GM23248 (cell line): Measurements from ENCODE around the gene RFX3. TPM values are rescaled to one million over a fixed set of nuclear protein-coding genes. Genes with fewer than 3 reads are reported as not detected.
"Not testable (repeated sequence)": the region's sequence is repeated elsewhere in the genome, so short reads cannot be mapped to it uniquely, and the experiment has no call there.

ENCODE experiments used
- DNase-seq: peaks from one replicate; pipeline ENCODE4 v3.0.0-alpha.2; 2015
- H2AFZ ChIP-seq: fragments of 200-600 bp; sonication (generic); 2 replicates; pipeline ENCODE4 v1.6.1; 2016; ENCODE audit warnings: antibody characterized with exemption
- H3F3A ChIP-seq: fragments of 200-600 bp; sonication (generic); 2 replicates; pipeline ENCODE4 v1.6.1; 2016; ENCODE audit warnings: mild to moderate bottlenecking, antibody characterized with exemption, mixed run types; ENCODE audit not compliant: insufficient read depth
- H3K27ac ChIP-seq: fragments of 200-600 bp; sonication (generic); 2 replicates; pipeline ENCODE4 v1.5.1; 2016; ENCODE audit warnings: mild to moderate bottlenecking
- H3K27me3 ChIP-seq: fragments of 200-600 bp; sonication (generic); replicated peaks from 2 replicates; pipeline ENCODE4 v1.6.1; 2016; ENCODE audit warnings: mild to moderate bottlenecking; ENCODE audit not compliant: insufficient read depth
- H3K36me3 ChIP-seq: fragments of 200-600 bp; sonication (generic); 2 replicates; pipeline ENCODE4 v1.6.1; 2016; ENCODE audit warnings: low read depth, mild to moderate bottlenecking
- H3K4me1 ChIP-seq: fragments of 200-600 bp; sonication (generic); 2 replicates; pipeline ENCODE4 v1.6.1; 2016; ENCODE audit warnings: mild to moderate bottlenecking; ENCODE audit not compliant: insufficient read depth
- H3K4me2 ChIP-seq: fragments of 200-600 bp; sonication (generic); one replicate; pipeline ENCODE4 v1.6.1; 2016; ENCODE audit warnings: mild to moderate bottlenecking; ENCODE audit not compliant: unreplicated experiment
- H3K4me3 ChIP-seq: fragments of 200-600 bp; sonication (generic); 2 replicates; pipeline ENCODE4 v1.5.1; 2016; ENCODE audit warnings: mild to moderate bottlenecking
- H3K79me2 ChIP-seq: fragments of 200-600 bp; sonication (generic); 2 replicates; pipeline ENCODE4 v1.6.1; 2016; ENCODE audit warnings: mild to moderate bottlenecking; ENCODE audit not compliant: insufficient read depth
- H3K9ac ChIP-seq: fragments of 200-600 bp; sonication (generic); 2 replicates; pipeline ENCODE4 v1.6.1; 2016; ENCODE audit warnings: mild to moderate bottlenecking
- H3K9me2 ChIP-seq: fragments of 200-600 bp; sonication (generic); 2 replicates; pipeline ENCODE4 v1.6.1; 2016; ENCODE audit warnings: mixed run types, mild to moderate bottlenecking, moderate library complexity; ENCODE audit not compliant: insufficient read depth
- H3K9me3 ChIP-seq: fragments of 200-600 bp; sonication (generic); one replicate; pipeline ENCODE4 v1.6.1; 2017; ENCODE audit warnings: low read depth
- H4K20me1 ChIP-seq: fragments of 200-600 bp; sonication (generic); 2 replicates; pipeline ENCODE4 v1.6.0; 2016; ENCODE audit not compliant: insufficient read depth
- EZH2 ChIP-seq: fragments of 200-600 bp; sonication (generic); IDR thresholded peaks from 2 replicates; pipeline ENCODE4 v1.6.1; 2018; ENCODE audit warnings: antibody characterized with exemption, mild to moderate bottlenecking; ENCODE audit not compliant: insufficient read depth, poor library complexity, severe bottlenecking
- EZH2phosphoT487 ChIP-seq: fragments of 200-600 bp; sonication (generic); IDR thresholded peaks from 2 replicates; pipeline ENCODE4 v1.6.1; 2018; ENCODE audit warnings: antibody characterized with exemption, moderate library complexity, mild to moderate bottlenecking, low read depth; ENCODE audit not compliant: insufficient read depth
- WGBS, 2 experiments: methylation state at CpG; one replicate each; pipeline ENCODE4 v1.1.6; 2015 to 2017; ENCODE audit warnings: low lambda C conversion rate in 2 of 2, low coverage in 1 of 2; ENCODE audit errors: missing lambda C conversion rate in 2 of 2; 5-methylcytosine and 5-hydroxymethylcytosine counted together
- in situ Hi-C: fragments of 300-500 bp; cut with MboI; formaldehyde crosslinking; loops from 2 replicates; pipeline ENCODE4 v1.15.0; 2020
- polyA plus RNA-seq: library from polyadenylated mRNA; unstranded; fragments of >200 nt; fragmentation: Nextera tagmentation; extraction: Ambion mirVana; gene quantifications from 2 replicates; pipeline ENCODE4 v1.2.1, GENCODE V29; 2016
- total RNA-seq: library from RNA; depleted of rRNA; stranded (reverse); fragments of >200 nt; shearing (Covaris generic); gene quantifications from 2 replicates; pipeline ENCODE4 v1.2.3, GENCODE V29; 2014

The RFX3 gene
- total and polyA plus RNA-seq, 2 experiments from 2014 or later: 0.80 to 1.9 TPM

DNA sequence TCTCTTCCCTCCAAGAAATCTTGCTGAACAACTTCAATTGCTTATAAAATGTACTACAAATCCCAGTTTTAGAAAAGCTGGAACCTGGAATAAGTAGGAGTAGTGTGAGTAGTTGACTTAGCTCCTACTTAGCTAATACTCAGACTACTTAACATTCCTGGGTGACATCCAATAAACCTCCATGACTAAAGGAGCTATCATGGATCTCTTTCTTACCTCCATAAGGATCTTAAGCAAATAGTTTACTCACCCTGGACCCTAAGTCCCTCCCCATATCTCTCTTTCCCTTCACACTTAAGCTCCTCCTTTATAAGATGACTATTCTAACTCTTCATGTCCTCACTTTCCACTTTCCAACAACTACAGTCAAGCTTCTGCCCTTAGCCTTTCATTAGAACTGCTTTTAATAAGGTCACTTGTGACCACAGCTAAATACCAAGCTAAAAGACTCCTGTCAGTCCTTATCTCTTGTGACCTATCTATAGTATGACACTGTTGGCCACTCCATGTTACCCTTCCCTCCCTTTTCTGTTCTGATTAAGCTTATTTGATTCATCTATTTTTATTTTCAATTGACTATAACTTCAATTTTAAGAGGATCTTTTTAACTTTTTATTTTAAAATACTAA, 194.9 kb downstream of the RFX3 start:
- H3F3A ChIP-seq: peaks cover 6% of the 10 kb centered on the region; the same call in 1 of the 2 replicates
- H3K36me3 ChIP-seq: no peaks in the 10 kb centered on the region
- H3K4me2 ChIP-seq: no peak overlapping the region
- no peak for TF ChIP-seq EZH2
- no peak for TF ChIP-seq EZH2phosphoT487
- H3K79me2 ChIP-seq: no peaks in the 10 kb centered on the region
- H3K27me3 ChIP-seq: no peaks in the 10 kb centered on the region
- H3K9me2 ChIP-seq: no peaks in the 10 kb centered on the region
- no peak overlapping the region for H3K9ac ChIP-seq
- H3K4me1 ChIP-seq: peaks cover 3% of the 10 kb centered on the region; the same call in 1 of the 2 replicates
- no peaks in the 10 kb centered on the region for H3K9me3 ChIP-seq
- no peak overlapping the region for H3K4me3 ChIP-seq
- in situ Hi-C loops: no loop called here
- no peak overlapping the region for H2AFZ ChIP-seq
- H4K20me1 ChIP-seq: no peaks in the 10 kb centered on the region
- no peak overlapping the region for H3K27ac ChIP-seq
- peak; percentile 73 for DNase-seq

DNA sequence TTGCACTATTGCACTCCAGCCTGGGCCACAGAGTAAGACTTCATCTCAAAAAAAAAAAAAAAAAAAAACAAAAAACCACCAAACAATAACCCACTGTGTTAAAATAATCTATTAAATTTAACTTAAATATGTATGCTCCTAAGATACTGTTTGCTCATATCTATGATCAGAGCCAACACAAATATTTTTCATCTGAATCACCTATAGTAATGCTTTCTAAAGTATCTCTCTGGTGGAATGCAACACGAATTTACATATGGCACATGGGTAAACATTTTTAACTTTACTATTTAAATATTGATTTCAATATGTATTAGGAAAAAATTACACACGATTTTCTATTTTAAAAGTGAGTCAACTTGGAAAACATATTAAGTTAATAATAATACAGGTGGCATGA, 196.4 kb downstream of the RFX3 start:
- peak; percentile 17 for DNase-seq
- Histone ChIP-seq H3K79me2 (no peaks in the 10 kb centered on the region), H3K9ac (no peak overlapping the region), H3K9me3 (no peaks in the 10 kb centered on the region), H3K9me2 (no peaks in the 10 kb centered on the region), H4K20me1 (no peaks in the 10 kb centered on the region), H3F3A (peaks cover 6% of the 10 kb centered on the region; the same call in 1 of the 2 replicates), H3K27me3 (no peaks in the 10 kb centered on the region), H3K4me1 (peaks cover 3% of the 10 kb centered on the region; the same call in 1 of the 2 replicates), H3K4me3 (no peak overlapping the region), H3K36me3 (no peaks in the 10 kb centered on the region), H3K4me2 (no peak overlapping the region), H2AFZ (no peak overlapping the region), H3K27ac (no peak overlapping the region)
- in situ Hi-C loops: no loop called here
- 84 to 85% methylated on average over 2 of the region's 2 CpGs for WGBS, 2 experiments
- no peak for TF ChIP-seq EZH2phosphoT487
- no peak for TF ChIP-seq EZH2

GRCh38 chr9:3323714-3324113, 202.1 kb downstream of the RFX3 start:
- no peaks in the 10 kb centered on the region for H3K4me1 ChIP-seq
- H3F3A ChIP-seq: no peaks in the 10 kb centered on the region
- no peaks in the 10 kb centered on the region for H3K79me2 ChIP-seq
- TF ChIP-seq EZH2phosphoT487 (no peak), EZH2 (no peak)
- no peaks in the 10 kb centered on the region for H3K9me3 ChIP-seq
- 54 to 58% methylated on average over 2 of the region's 2 CpGs for WGBS, 2 experiments
- no peaks in the 10 kb centered on the region for H3K36me3 ChIP-seq
- H2AFZ ChIP-seq: no peak overlapping the region
- H3K4me3 ChIP-seq: no peak overlapping the region
- no peak for DNase-seq
- in situ Hi-C loops: no loop called here
- no peak overlapping the region for H3K4me2 ChIP-seq
- H3K27ac ChIP-seq: no peak overlapping the region
- H3K9ac ChIP-seq: no peak overlapping the region
- H3K9me2 ChIP-seq: no peaks in the 10 kb centered on the region
- H3K27me3 ChIP-seq: no peaks in the 10 kb centered on the region
- no peaks in the 10 kb centered on the region for H4K20me1 ChIP-seq

- WGBS, 2 experiments: 93 to 96% methylated on average over 4 of the region's 4 CpGs
Measured at GRCh38 chr9:3321186-3321585, 204.6 kb downstream of the RFX3 start.

GRCh38 chr9:3312595-3312994, 213.2 kb downstream of the RFX3 start:
- H3F3A ChIP-seq, H4K20me1 ChIP-seq, H3K4me3 ChIP-seq, in situ Hi-C loops, H3K4me1 ChIP-seq, H3K9ac ChIP-seq, H3K27ac ChIP-seq, H3K4me2 ChIP-seq, H3K9me3 ChIP-seq, H2AFZ ChIP-seq, DNase-seq, H3K79me2 ChIP-seq, H3K9me2 ChIP-seq, H3K36me3 ChIP-seq, H3K27me3 ChIP-seq: not testable (repeated sequence)
- 87 to 94% methylated on average over 9 of the region's 9 CpGs for WGBS, 2 experiments

More at GRCh38 chr9:3321186-3321585, 204.6 kb downstream of the RFX3 start:
- Histone ChIP-seq H3K27ac (no peak overlapping the region), H3K36me3 (no peaks in the 10 kb centered on the region), H3K4me3 (no peak overlapping the region), H3K4me2 (no peak overlapping the region), H4K20me1 (no peaks in the 10 kb centered on the region), H3K4me1 (no peaks in the 10 kb centered on the region), H3K9ac (no peak overlapping the region), H3K79me2 (no peaks in the 10 kb centered on the region), H3K9me3 (no peaks in the 10 kb centered on the region), H2AFZ (no peak overlapping the region), H3F3A (no peaks in the 10 kb centered on the region), H3K9me2 (no peaks in the 10 kb centered on the region), H3K27me3 (no peaks in the 10 kb centered on the region)
- no peak for DNase-seq
- in situ Hi-C loops: no loop called here
- no peak for TF ChIP-seq EZH2
